NAMALWA (cell line): ENCODE data around the gene MLH3.
A peak's percentile ranks its signal among the peaks of the same experiment; 100 is the strongest.

Source experiments
- DNase-seq: peaks from one replicate; pipeline ENCODE4 v3.0.0-alpha.2; 2015; ENCODE audit warnings: low spot score

The MLH3 gene

GRCh38 chr14:75066691-75067090 is 15.4 kb upstream of the MLH3 start:
- DNase-seq, result no peak

GRCh38 chr14:75064205-75064567 is 12.9 kb upstream of the MLH3 start:
- DNase-seq, result no peak

- DNase-seq, result peak; percentile 84
These were observed 12.4 kb upstream of the MLH3 start, which contains the start of gene ACYP1 for GRCh38 chr14:75063491-75064204. Gene ACYP1 (minus strand): TSS chr14:75064024. CDS start chr14:75063553, 471 bp downstream.

- peak; percentile 16 for DNase-seq
These were observed 11.7 kb upstream of the MLH3 start for GRCh38 chr14:75063013-75063412.

- DNase-seq, result no peak
These were observed 9.2 kb upstream of the MLH3 start for GRCh38 chr14:75060420-75060819.

- DNase-seq, result no peak
These were observed 8.4 kb upstream of the MLH3 start for GRCh38 chr14:75059642-75060041.

GRCh38 chr14:75054421-75054820 is 3.2 kb upstream of the MLH3 start:
- no peak for DNase-seq

- DNase-seq, result no peak
These were observed 2.4 kb upstream of the MLH3 start for GRCh38 chr14:75053396-75054291.

- DNase-seq, result no peak
These were observed 261 bp upstream of the MLH3 start for GRCh38 chr14:75051556-75051899.

GRCh38 chr14:75049731-75050201 is 1.5 kb downstream of the MLH3 start:
- DNase-seq, result no peak

- DNase-seq, result no peak
These were observed 2.1 kb downstream of the MLH3 start for GRCh38 chr14:75049136-75049535.

- DNase-seq, result no peak
These were observed 3.2 kb downstream of the MLH3 start for GRCh38 chr14:75048101-75048500.

- no peak for DNase-seq
These were observed 3.8 kb downstream of the MLH3 start for GRCh38 chr14:75047506-75047905.

- DNase-seq, result no peak
These were observed 4.4 kb downstream of the MLH3 start for GRCh38 chr14:75046899-75047298.

- DNase-seq, result no peak
These were observed 5.0 kb downstream of the MLH3 start for GRCh38 chr14:75046275-75046674.

- no peak for DNase-seq
These were observed 6.5 kb downstream of the MLH3 start for GRCh38 chr14:75044752-75045151.

GRCh38 chr14:75044322-75044721 is 6.9 kb downstream of the MLH3 start:
- DNase-seq, result no peak

GRCh38 chr14:75042035-75042434 is 9.2 kb downstream of the MLH3 start:
- no peak for DNase-seq

GRCh38 chr14:75041613-75042012 is 9.7 kb downstream of the MLH3 start:
- no peak for DNase-seq

GRCh38 chr14:75040959-75041358 is 10.3 kb downstream of the MLH3 start:
- no peak for DNase-seq

- no peak for DNase-seq
These were observed 10.8 kb downstream of the MLH3 start for GRCh38 chr14:75040507-75040906.

- DNase-seq, result no peak
These were observed 18.3 kb downstream of the MLH3 start for GRCh38 chr14:75032939-75033338.

- DNase-seq, result no peak
These were observed 21.1 kb downstream of the MLH3 start for GRCh38 chr14:75030147-75030546.
